HG03103 (cell line): ENCODE measurements around the gene RAB35.

ENCODE experiments used
- ATAC-seq: cut with Tn5 transposase; IDR thresholded peaks from one replicate; pipeline ENCODE4 v1.9.1; 2021; ENCODE audit warnings: low read depth; ENCODE audit not compliant: unreplicated experiment

The RAB35 gene

GRCh38 chr12:120134307-120134980, 17.9 kb upstream of the RAB35 start:
- ATAC-seq: no peak

GRCh38 chr12:120132863-120133385, 16.4 kb upstream of the RAB35 start:
- peak; percentile 87 for ATAC-seq

- ATAC-seq: no peak
These were observed 15.7 kb upstream of the RAB35 start for GRCh38 chr12:120132054-120132836.

GRCh38 chr12:120131116-120131515, 14.6 kb upstream of the RAB35 start:
- ATAC-seq: no peak

GRCh38 chr12:120130011-120130410, 13.5 kb upstream of the RAB35 start:
- ATAC-seq: no peak

GRCh38 chr12:120126635-120127005, 10.1 kb upstream of the RAB35 start:
- no peak for ATAC-seq

DNA sequence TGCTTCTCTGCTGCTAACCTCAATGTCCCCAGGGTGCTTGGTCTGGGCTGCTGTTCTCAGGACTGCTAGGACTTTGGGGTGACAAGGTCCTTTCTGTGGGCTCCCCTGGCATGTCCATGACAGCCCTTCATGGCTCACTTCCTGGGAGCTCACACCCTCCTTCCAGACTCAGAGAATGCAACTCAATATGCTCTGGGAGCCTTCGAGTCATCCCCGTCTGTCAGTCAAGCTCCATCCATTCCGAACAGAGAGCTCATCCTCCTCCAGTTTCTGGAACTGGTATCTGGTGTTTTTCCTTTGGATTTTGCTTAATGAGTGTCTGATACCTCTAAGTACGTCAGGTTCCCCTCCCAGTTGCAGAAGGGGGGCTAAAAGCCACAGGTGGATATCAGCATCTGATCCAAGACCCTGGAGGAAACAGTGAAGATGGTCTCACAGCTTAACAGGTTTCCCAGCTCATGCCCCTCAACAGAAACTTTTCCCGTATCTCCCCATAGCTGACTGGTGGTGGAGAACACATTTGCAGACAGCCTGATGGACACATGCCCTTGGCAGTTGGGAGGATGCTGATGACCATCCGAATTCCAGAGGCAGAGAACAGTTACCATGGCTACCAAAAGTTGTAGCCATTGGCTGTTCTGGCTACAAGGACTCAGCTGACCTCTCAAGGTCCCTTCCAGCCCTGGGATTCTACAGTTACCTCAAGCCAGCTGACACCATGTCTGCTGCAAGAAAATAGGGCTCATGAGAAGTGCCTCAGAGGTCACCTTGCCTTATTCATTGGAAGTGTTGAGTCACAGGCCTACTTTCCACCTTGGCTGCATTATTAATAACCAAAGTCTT, 9.5 kb upstream of the RAB35 start:
- ATAC-seq: no peak

GRCh38 chr12:120125029-120125428, 8.5 kb upstream of the RAB35 start:
- no peak for ATAC-seq

DNA sequence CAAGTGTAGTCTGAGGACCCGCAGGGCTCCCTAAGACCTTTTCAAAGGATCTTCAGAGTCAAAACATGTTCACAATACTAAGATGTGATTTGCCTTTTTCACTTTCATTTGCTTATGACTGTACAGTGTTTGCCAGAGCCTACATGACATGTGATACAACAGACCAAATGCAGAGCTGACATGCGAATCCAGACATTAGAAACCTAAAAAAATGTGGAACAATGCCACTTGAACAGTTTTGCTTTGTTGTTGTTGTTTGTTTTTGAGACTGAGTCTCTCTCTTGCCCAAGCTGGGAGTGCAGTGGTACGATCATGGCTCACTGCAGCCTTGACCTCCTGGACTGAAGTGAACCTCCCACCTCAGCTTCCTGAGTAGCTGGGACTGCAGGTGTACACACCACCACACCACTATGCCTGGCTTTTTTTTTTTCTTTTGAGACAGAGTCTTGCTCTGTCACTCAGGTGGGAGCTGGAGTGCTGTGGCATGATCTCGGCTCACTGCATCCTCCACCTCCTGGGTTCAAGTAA, 5.3 kb upstream of the RAB35 start:
- ATAC-seq: peak; percentile 37

GRCh38 chr12:120121343-120121742, 4.8 kb upstream of the RAB35 start:
- ATAC-seq: no peak

DNA sequence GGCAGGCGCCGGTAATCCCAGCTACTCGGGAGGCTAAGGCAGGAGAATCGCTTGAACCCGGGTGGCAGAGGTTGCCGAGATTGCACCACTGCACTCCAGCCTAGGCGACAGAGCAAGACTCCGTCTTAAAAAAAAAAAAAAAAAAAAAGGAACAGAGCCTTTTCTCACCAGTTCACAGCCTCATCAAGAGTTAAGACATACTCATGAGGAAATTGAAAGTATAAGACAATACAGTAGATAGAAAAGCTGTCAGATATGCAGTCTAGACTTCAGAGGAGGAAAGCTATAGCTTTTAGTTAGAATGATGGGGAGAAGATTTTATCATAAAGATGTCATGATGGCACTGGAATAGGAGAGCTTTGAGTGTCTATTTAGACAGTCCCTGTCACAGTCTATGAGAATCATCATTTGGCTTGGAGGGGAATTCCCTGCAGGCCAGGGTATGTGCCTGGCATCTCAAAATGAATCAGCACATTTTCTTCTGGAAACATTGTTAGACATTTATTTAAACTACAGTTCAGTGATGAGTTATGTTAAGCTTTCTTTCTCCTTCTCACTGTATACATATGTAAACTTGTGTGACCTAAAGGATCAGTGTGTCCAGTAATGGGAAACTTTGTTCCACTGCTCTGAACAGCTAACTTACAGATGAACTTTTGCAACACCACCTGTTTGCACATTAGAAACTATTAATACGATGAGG, 2.9 kb upstream of the RAB35 start:
- ATAC-seq: no peak

DNA sequence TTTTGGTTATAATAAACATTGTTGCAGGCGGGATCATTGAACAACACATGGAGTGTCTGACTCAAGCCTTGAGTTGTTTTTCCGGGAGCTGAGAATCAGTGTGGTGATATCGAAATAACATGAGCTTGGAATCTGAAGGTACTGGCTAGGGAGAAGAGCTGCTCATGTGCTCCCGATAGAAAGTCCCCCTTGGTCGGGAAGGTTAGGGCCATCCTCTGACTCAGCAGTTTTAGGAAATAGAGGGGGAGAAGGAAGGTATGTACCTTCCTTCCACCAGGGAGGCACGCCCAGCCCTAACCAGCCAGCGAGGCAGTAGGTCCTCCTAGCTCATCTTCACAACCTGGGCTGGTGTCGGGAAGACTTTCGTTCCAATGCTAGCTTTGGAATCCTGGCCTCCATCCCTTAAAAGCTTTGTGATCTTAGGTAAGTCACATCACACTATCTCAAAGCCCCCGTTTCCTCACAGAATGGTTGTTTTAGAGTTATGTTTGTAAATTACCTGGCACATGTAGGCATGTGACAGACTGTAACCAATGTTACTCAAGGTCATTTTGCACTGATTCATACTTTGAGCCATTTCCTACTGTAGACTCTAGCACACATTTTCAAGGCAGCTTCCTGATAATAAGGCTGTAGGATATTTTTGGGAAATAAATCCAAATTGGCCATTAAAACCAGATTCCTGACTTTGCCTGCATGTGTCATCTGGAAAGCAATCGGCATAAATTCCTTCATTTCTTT, 1.9 kb upstream of the RAB35 start:
- no peak for ATAC-seq

- ATAC-seq: no peak
These were observed 1.4 kb upstream of the RAB35 start for GRCh38 chr12:120117961-120118320.

- peak; percentile 33 for ATAC-seq
These were observed 469 bp upstream of the RAB35 start for GRCh38 chr12:120116792-120117651.

DNA sequence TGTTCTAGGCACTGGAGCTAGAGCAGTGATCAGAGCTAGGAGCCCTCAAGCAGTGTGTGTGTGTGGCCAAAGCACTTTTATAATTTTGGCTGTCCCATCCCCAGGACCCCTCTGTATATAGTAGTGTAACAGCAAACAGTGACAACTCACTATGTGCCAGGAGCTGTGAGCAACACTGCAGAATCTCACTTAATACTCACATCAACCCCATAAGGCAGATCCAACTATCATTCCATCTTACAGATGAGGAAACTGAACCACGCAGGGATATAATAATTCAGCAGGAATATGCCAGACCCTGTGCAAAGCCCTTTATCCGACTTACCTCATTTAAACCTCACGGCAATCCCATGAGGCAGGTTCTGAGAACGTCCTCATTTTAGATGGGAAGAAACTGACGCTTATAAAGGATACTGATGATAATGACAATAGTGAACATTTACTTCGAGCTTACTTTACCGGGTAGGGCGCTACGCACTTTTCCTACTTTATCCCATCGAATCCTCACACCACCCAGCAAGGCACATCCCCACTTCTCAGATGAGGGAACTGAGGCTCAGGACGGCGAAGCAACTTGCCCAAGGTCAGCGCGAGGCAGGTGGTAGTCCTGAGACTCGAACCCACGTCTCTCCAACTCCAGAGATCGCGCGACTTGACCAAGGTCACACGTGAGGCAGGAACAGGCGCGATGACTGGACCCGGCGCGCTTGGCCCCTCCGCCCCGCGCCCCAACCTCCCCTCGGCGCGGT, 687 bp downstream of the RAB35 start:
- ATAC-seq: no peak

GRCh38 chr12:120115066-120115465, 1.5 kb downstream of the RAB35 start:
- ATAC-seq: no peak

- ATAC-seq: peak; percentile 55
These were observed 5.7 kb downstream of the RAB35 start for GRCh38 chr12:120110550-120111501.
